ENCODE results near the gene TP63. TPM values are rescaled to one million over a fixed set of nuclear protein-coding genes. Genes with fewer than 3 reads are reported as not detected.

Gene TP63
- polyA plus RNA-seq, 3 donors = 0.73 to 1.2 (median 1.1) TPM

DNA sequence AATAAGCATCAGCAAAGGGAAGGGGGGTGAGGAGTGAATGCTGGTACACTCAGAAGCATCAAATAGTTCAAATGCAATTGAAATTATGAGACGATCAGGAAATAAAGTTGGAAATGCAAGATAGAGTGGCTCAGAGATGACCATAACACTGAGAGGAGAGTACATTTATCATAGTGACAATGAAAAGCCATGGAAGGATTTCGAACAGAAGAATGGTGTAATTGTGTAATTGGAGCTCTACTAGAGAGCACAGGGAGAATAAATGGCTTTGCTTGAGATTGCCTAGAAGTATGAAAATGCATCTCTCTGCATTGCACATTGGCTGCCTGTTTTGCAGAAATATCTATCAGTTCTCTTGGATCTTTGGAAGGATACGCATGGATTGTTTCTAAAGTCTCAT lies 163.3 kb downstream of the TP63 start:
- DNase-seq (ENCODE audit: extremely low read depth in 1 of 11, low read depth in 9 of 11, low spot score in 4 of 11) = no peak

DNA sequence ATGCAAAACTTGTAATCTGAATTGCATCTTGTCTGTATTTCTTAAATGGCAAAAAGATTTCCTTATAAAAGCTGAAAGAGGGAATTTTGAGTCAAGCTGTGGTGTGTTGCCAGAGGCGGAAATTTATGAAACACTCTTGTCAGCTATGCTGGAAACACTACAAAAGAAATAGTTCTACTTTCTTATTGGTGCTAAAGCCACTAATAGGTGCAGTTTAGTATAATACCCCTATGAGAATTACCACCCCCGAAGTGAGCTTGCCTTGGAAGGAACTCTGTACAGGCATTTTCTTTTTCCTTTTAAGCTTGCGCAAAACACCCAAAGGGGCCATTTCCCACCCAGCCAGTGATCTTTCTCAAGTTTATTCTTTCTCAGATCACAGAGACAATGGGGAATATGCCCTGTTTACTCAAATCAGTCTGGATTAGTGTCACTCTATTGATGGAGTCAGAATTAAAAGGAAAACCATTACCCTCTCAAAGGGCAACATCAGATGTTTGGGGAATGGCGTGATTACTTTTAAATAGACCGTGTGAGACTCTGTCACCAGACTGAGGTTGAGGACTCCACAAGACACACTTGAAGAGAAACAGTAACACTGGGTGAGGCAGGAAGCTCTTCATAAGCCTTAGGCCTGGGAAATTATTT lies 166.0 kb downstream of the TP63 start:
- DNase-seq (ENCODE audit: extremely low read depth in 1 of 11, low read depth in 9 of 11, low spot score in 4 of 11) = no peak

DNA sequence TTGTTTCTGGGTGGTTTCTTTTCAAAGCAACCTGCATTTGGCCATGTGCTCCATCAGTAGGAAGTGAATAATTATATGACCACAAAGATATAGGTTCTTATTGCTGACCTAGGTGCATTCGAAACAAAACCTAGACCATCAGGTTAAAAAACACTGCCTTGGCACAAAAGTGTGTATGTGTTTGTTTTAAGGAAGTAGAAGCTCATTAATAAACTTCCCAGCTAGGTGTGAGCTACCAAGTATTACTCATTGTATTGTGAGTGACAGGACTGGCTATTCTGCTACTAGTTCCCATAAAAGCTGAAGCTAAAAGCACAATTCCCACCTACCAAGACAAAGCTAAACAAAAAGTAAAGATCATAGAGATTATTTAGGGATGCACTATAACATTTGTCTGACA lies 168.2 kb downstream of the TP63 start:
- DNase-seq (ENCODE audit: extremely low read depth in 1 of 11, low read depth in 9 of 11, low spot score in 4 of 11) = no peak

DNA sequence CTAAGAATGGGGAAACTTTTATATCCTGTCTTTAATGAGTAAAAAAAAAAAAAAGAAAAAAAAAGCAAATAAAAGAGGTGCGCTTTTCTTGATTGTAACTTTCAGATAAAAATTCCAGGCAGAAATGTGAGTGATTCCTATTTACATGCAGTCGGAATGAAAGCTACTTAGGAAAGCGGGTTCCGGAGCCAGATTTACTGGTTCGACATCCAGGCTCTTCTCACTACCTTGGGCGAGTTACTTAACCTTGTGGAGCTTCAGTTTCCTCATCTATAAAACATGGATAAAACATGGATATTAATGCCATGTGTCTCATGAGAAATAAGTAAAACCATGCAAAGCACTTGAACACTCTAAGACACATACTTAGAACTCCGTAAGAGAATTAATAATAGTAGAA lies 169.2 kb downstream of the TP63 start:
- no peak for DNase-seq (ENCODE audit: extremely low read depth in 1 of 11, low read depth in 9 of 11, low spot score in 4 of 11)

DNA sequence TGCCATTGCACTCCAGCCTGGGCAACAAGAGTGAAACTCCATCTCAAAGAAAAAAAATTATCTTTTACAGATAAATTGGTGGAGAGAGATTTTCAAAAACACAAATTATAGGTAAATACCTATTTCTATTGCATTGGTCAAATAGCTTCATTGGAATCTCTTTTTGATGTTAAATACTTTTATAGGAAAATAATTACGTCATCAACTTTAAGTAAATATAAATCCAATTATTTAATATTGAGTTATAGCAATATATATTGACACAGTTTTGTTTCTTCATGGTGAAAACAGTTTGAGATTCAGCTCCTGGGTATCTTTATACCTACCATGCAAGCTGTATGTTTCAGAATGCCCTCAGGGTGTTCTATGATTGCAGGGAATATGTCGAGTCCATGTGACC lies 172.1 kb downstream of the TP63 start:
- no peak for DNase-seq (ENCODE audit: extremely low read depth in 1 of 11, low read depth in 9 of 11, low spot score in 4 of 11)

DNA sequence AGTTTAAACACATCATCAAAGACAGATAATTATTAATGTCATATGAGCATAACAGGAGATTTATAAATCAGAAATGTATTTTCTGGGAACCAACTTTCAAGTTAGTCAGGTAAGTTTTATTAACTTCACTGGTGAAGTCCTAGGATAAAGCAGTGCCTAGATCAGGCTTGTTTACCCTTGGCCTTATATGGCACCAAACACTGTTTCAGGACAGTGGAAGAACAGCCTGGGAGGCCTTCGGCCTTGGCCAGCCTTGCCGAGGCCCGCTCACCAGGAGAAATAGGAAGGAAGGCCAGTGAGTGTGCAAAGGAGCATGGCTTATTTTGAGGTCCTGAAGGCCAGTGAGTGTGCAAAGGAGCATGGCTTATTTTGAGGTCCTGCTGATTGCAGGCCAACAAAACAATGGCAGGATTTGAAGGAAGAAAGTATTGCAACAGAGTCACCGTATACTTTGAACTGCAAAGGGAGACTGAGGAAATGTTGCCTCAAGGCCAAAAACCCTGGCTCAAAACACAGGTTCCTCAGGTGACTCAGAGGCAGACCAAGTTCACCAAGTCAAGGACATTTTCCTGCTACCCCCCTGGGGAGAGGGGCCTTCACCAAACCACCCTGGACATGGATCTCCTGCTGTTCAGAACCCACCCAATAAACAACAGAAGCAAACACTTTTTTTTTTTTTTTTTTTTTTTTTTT lies 174.3 kb downstream of the TP63 start:
- no peak for DNase-seq (ENCODE audit: extremely low read depth in 1 of 11, low read depth in 9 of 11, low spot score in 4 of 11)

DNA sequence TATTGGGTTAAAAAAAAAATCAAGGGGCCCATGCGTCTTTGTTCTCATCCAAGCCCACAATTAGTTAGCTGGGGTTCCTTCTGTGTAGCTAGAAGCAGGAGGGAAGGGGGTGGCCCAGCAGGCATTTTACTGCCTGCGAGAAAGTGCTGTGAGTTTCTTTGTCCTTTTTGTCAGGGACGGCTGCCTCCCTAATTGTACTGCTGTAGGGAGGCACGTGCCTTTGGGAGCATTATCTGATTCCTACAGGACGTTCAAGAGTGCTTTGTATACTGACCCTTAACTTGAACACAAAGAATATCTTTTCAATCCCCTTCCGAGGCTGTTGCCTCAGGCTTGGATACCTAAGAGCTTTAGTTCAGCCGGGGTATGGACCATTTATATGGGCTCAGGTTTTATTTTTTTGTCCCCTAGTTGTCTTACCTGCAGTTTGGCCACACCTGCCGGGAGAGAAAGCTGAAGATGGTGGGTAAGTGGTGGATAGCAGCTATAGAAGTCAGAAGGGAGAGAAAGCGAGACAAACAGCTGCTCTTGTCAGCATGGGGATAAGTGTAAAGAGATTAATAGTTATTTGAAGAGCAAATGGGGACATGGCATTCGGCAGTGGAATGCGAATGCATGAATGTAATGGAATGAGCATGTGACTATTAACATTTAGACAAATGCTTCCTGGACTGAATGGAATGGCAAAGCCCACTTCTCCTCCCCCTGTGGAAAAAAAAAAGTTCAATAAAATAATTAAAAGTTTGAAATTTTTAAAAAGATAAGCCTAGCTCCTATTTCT lies 175.2 kb downstream of the TP63 start:
- peak in 5 of 11 donors; percentile 4 to 39 (median 31) for DNase-seq (ENCODE audit: extremely low read depth in 1 of 11, low read depth in 9 of 11, low spot score in 4 of 11)

DNA sequence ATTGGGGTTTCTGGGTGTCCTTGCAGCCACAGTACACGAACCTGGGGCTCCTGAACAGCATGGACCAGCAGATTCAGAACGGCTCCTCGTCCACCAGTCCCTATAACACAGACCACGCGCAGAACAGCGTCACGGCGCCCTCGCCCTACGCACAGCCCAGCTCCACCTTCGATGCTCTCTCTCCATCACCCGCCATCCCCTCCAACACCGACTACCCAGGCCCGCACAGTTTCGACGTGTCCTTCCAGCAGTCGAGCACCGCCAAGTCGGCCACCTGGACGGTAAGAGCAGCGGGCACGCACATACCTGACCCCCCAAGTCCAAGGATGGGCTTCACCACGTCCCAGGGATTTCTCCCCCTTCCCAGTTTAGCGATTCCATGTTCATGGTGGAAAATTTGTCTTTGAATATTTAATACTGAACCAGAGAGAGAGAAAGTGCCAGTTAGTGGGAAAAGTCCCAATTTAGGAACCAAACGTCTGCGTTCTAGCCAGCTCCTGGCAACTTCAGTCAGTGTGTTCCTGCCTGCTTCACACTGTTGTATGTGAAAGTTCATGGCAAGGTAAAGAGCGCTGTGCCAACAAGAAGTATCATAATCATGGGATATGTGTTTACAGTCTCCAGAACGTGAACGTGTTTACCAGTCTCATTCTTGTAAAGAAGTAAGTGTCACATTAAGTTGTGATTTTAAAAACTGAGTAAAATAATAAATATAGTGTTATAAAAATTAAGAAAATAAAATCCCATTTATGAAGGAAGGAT lies 177.2 kb downstream of the TP63 start:
- DNase-seq (ENCODE audit: extremely low read depth in 1 of 11, low read depth in 9 of 11, low spot score in 4 of 11) = no peak

DNA sequence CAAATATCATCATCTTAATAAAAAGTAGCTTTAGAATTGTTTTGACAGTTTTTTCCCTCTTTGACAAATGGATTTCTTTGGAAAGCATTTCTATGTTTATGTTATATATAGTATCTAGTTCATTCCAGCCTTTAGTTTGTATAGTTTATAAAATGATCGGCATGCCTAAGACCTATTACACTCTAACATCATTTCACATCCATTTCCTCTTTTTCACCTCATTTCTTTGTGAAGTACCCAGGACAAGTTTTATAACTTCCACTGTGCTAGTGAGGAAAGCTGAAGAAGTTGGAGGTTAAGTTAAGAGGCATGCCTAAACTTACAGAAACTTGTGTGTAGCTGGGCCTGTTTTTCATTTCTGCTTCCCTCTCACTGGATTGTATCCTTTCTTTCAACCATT lies 178.4 kb downstream of the TP63 start:
- no peak for DNase-seq (ENCODE audit: extremely low read depth in 1 of 11, low read depth in 9 of 11, low spot score in 4 of 11)

DNA sequence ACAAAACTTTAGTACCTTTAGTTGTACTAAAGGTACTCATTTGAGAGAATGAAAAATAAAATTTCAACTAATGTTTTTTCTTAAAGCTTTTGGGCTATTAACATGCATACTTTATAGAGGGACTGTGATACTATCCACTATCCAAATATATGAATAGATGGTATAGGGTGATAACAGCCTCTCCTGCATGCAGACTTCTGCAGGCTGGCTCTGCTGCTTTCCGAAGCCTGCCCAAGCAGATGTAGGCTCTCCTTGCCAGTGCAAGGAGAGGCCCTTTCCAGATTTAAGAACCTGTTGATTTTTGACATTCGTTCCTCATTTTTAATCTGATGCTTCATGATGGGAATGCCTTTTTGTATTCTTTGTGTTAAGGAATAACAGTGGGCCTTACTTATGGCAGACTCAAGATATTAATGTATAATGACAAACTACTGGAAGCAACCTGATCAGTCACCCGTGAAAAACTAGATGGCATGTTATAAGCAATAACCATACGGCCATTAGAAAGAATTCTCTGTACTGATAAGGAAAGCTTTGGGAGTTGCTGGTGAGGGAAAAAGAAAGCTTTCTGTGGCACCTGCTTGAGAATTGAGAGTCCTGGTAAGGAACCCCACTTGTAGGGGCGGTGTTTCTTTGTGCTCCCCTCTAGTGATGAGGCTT lies 181.7 kb downstream of the TP63 start:
- DNase-seq (ENCODE audit: extremely low read depth in 1 of 11, low read depth in 9 of 11, low spot score in 4 of 11) = no peak

DNA sequence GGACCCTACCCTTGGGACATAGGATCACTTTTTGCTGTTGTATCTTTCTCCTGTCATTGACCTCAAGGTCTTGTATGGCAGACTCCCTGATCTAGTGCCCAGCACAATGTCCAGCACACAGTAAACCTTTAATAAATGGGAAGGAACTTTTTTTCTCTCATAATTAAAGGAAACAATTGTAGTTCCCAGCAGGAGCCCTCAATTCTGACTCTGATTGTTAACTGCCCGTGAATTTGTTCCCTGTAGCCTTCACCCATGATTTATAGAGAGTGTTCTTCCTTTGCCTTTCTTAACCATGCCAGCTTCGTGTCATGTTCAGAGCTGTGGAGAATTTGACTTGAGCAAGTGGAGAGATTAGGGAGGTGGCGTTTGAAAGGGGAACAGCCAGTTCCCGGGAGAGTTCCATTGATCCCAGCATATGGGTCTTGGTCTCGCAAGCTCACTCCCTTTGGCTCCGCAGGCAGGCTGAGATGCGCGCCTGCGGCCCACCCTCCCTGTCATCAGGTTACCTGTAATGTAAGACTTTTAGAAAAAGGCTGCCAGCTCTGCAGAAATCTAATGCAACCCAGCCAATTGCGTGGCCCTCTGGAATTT lies 182.6 kb downstream of the TP63 start:
- peak in 3 of 11 donors; percentile 3 to 15 (median 14) for DNase-seq (ENCODE audit: extremely low read depth in 1 of 11, low read depth in 9 of 11, low spot score in 4 of 11)

DNA sequence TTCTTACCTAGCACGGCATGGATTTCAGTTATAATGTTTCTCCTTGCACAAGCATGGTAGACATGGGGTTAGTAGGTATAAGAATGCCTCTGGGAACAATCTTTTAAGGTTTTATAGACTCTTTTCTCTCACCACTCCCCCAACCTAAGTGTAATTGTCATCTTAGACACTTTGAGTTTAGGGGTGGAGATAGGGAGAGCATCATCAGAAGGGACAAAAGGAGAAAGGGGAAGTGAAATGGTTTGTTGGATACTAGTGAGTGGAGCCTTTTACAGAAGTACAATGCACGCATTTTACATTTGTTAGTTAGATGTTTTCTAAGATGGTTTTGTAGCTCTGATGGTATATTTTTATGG lies 189.2 kb downstream of the TP63 start:
- DNase-seq (ENCODE audit: extremely low read depth in 1 of 11, low read depth in 9 of 11, low spot score in 4 of 11) = no peak

DNA sequence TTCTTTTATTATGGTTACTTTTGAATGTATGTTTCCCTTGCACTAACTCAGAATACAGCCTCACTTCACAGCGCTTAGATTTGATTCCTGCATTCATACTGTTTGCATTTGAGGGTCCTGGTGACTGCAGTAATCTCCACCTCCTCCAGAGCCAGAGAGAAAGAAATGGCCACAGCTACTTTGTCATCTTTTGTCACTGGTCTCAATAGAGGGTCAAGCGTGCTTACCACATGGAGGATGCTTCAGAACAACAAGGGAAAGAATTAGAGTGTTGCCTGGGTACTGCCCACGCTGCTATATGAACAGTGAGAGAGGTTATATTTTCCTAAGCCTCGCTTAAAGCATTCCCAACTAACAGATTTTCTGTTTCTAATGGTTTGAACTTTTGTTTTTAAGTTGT lies 190.1 kb downstream of the TP63 start:
- no peak for DNase-seq (ENCODE audit: extremely low read depth in 1 of 11, low read depth in 9 of 11, low spot score in 4 of 11)

DNA sequence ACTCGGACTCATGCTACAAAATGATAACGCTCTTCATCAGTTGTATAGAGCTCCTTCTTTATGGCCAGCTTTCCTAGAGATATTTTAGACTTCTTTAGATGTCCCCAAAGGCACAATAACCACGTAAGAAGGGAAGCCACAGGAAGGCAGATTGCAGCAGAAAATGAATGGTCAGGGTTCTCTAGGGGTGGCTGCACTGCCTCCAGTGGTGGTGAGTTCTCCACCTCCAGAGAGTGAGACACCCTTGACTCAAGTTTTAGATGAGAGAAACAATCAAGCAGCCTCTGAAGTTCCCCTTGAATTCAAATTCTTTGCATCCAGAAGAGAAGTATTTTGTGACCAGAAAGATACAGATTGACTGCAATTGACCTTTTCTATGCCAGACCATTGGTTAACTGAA lies 191.5 kb downstream of the TP63 start:
- no peak for DNase-seq (ENCODE audit: extremely low read depth in 1 of 11, low read depth in 9 of 11, low spot score in 4 of 11)

DNA sequence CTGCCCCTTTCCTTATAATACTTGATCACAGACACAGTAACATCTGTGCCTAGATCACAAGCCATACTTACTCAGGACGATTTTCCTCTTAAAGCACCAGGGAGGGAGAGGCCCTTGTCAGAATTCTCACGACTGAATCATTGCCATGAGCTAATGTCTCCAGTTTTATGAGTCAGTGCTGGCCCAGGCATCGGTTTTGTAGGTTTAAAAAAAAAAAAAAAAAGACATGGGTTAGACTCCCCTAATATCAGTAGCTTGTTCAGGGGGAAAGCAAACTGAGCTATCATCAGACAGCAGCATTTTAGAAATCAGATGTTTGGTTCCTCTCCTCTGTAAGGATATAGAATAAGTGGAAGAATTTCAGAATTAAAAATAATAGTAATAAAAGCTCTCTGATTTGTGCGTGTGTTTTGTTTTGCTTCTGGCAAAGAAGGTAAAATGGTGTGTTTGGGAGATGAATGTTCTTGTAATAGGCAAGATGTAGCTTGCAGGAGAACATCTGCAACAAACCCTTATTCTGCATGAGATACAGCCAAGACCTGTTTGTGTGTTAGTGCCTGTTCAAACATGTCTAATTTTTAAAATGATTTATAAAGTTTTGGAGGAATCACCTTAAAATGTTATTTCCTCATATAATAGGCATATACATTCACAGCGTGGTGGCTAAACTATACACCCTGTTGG lies 193.6 kb downstream of the TP63 start:
- no peak for DNase-seq (ENCODE audit: extremely low read depth in 1 of 11, low read depth in 9 of 11, low spot score in 4 of 11)

DNA sequence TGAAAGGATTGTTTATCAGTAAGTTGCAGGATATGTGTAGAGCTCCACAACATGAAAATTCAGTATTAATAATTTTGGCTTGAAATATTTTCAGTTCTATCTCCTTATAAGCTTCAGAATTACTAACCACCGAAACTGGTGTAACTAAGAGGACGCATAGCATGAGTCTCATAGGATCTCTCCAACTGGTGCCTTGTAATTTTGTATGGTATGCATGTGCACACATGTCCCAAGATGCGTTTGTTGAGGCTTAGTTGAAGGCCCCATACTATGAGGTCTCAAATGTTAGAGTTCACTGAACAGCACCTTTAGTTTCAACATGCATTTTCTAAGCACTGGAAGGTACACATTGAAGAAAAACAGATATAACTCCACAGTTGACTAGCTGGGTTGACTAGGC lies 195.4 kb downstream of the TP63 start:
- DNase-seq (ENCODE audit: extremely low read depth in 1 of 11, low read depth in 9 of 11, low spot score in 4 of 11) = no peak

DNA sequence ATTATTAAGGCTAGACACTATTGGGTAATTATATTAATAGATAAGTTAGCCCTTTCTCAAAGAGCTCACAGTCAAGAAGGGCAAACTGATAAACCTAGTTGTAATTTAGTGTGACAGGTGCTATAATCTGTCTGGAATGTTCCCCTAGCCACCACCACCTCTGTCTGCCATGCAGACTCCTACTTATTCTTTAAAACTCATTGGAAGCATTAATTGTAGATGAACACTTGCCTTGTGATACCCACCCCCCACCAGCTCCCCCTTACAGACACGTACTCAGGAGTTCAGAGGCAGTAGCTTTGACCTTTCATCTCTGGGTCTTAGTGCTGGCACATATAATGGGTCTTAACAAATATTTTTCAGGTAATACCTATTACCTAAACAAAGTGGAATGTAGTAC lies 195.9 kb downstream of the TP63 start:
- DNase-seq (ENCODE audit: extremely low read depth in 1 of 11, low read depth in 9 of 11, low spot score in 4 of 11) = no peak

DNA sequence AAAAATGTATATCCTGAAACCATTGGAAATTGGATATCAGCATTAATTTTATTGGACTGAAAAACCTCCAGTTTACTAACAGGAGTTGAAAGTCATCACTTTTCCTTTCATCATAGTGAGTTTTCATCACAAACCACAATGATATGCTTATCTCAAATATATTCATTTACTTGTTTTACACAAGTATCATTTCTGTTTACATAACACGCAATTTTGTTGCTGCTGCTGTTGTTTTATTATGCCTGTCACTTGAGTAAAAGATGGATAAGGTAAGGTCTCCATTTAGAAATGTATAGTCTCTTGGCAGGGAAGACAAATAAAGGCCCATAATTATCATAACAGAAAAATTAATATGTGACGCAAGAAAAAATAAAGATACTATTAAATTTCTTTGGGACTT lies 199.2 kb downstream of the TP63 start:
- DNase-seq (ENCODE audit: extremely low read depth in 1 of 11, low read depth in 9 of 11, low spot score in 4 of 11) = no peak
